BJ (cell line): ENCODE results near the gene ST7L. TPM values are rescaled to one million over a fixed set of nuclear protein-coding genes. Genes with fewer than 3 reads are reported as not detected.

Experiments used
- CTCF ChIA-PET: fragments of 350-600 bp; formaldehyde crosslinking; extraction: SDS; loops from one replicate; lab custom pipeline; 2021; ENCODE audit warnings: antibody characterized with exemption, inconsistent platforms; lab: Yijun Ruan, JAX
- POLR2A ChIA-PET: fragments of 300-600 bp; sonication (Branson Sonifier 250); formaldehyde crosslinking; extraction: SDS; loops from one replicate; lab custom pipeline; 2021; ENCODE audit warnings: antibody characterized with exemption; lab: Charles Lee
- DNase-seq: peaks from one replicate; pipeline ENCODE4 v3.0.0-alpha.2; 2011; ENCODE audit warnings: low read depth
- H3K27me3 ChIP-seq: 2 replicates; pipeline ENCODE4 v1.6.0; 2011; ENCODE audit warnings: low read length; ENCODE audit not compliant: control insufficient read depth, insufficient read depth
- H3K36me3 ChIP-seq: 2 replicates; pipeline ENCODE4 v1.5.1; 2011; ENCODE audit warnings: low read length; ENCODE audit not compliant: control insufficient read depth, insufficient read depth
- H3K4me3 ChIP-seq: 2 replicates; pipeline ENCODE4 v1.5.1; 2011; ENCODE audit warnings: low read depth, mild to moderate bottlenecking, control low read depth, low read length
- polyA plus RNA-seq: library from polyadenylated mRNA; depleted of rRNA; stranded (reverse); fragments of >200 nt; gene quantifications from 2 replicates; pipeline ENCODE4 v1.2.3, GENCODE V29; 2011
- TF ChIP-seq, protein P1 (sequence below): IDR thresholded peaks from 2 replicates; pipeline ENCODE4 v1.5.1; 2011; ENCODE audit warnings: low read depth, mild to moderate bottlenecking, control low read depth, inconsistent platforms, low read length, moderate library complexity; ENCODE audit not compliant: insufficient read depth

ST7L gene
- polyA plus RNA-seq, 1 experiment: 7.2 TPM

DNA sequence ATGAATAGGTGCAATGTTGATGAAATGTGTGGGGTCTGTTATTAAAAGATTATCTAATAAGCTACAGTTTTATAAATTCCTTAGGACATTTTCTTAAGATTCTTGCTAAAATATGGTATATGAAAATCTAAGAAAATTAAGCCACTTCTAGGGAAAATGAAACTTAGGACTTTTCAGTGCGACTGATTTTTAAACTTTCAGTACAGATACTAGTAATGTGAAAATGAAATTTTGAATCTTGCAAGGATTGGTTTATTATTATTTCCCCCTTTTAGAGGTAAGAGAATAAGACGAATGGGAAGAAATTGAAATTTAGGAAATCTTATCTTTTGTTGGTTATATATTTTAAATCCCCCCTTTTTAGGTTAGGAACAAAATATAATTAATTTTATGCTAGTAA, 17.1 kb upstream of the ST7L start:
- Histone ChIP-seq H3K4me3 (no peak overlapping the region), H3K27me3 (no peaks in the 10 kb centered on the region), H3K36me3 (no peaks in the 10 kb centered on the region)
- DNase-seq: no peak
- TF ChIP-seq, protein P1, sequence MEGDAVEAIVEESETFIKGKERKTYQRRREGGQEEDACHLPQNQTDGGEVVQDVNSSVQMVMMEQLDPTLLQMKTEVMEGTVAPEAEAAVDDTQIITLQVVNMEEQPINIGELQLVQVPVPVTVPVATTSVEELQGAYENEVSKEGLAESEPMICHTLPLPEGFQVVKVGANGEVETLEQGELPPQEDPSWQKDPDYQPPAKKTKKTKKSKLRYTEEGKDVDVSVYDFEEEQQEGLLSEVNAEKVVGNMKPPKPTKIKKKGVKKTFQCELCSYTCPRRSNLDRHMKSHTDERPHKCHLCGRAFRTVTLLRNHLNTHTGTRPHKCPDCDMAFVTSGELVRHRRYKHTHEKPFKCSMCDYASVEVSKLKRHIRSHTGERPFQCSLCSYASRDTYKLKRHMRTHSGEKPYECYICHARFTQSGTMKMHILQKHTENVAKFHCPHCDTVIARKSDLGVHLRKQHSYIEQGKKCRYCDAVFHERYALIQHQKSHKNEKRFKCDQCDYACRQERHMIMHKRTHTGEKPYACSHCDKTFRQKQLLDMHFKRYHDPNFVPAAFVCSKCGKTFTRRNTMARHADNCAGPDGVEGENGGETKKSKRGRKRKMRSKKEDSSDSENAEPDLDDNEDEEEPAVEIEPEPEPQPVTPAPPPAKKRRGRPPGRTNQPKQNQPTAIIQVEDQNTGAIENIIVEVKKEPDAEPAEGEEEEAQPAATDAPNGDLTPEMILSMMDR: no peak
- POLR2A ChIA-PET: interaction anchor here (0.6 kb wide), 1 partner anchor 134 kb away, joined by 9 read pairs; no protein-coding TSS in a partner anchor
- CTCF ChIA-PET: interaction anchor here (1.2 to 1.3 kb wide), 2 partner anchors 53 to 245 kb away, joined by 3 read pairs; no protein-coding TSS in a partner anchor

DNA sequence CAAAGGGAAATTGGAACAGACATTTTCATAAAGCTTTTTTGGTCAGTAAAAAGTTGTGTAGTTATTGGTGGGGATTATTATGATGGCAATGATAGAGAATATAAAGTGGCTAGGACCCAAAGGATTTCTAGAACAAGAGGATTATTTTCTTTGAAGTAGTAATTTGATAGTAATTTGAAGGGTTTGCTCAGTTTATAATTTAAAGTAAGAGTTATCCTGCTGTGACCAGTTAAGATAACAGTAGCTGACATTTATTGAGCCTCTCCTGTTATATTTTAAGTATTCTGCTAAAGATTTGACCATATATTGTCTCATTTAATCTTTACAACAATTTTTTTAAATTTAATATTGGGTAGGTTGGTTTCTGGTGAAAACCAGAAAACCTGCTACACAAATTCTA, 15.4 kb upstream of the ST7L start:
- TF ChIP-seq, protein P1: no peak
- no peak overlapping the region for H3K4me3 ChIP-seq
- H3K27me3 ChIP-seq: no peaks in the 10 kb centered on the region
- ChIA-PET POLR2A (no interaction called here), CTCF (no interaction called here)
- DNase-seq: no peak
- peaks cover 2% of the 10 kb centered on the region; the same call in 1 of the 2 replicates for H3K36me3 ChIP-seq

DNA sequence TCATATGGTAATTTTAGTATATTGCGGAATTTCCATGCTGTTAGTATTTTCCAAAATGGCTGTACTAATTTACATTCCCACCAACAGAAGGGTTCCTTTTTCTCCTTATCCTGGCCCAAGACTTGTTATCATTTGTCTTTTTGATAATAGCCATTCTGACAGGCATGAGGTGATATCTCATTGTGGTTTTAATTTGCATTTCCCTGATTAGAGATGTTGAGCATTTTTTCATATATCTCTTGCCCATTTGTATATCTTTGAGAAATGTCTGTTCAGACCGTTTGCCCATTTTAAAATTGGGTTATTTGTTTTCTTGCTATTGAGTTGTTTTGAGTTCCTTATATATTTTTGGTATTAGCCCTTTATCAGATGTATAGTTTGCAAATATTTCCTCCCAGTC, 14.7 kb upstream of the ST7L start:
- CTCF ChIA-PET: no interaction called here
- POLR2A ChIA-PET: no interaction called here
- no peaks in the 10 kb centered on the region for H3K27me3 ChIP-seq
- no peak for DNase-seq
- no peak overlapping the region for H3K4me3 ChIP-seq
- peaks cover 2% of the 10 kb centered on the region; the same call in 1 of the 2 replicates for H3K36me3 ChIP-seq
- TF ChIP-seq, protein P1: no peak

DNA sequence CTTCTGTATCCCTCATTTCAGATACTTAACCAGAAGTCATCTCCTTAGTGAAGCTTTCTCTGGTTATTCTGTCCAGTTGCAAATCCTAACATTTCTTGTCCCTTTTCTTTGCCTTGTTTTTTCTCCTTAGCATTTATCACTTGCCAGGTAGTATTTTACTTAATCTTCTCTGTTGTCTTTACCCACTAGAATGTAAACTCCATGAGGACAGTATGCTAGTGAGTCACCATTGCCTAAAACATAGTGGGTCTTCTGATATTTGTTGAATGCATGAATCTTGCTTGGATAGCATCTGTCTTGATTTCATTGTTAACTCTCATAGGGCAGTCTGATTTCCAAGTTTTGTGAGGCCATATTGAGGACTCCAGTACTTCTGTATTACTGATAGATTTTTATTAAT, 10.3 kb upstream of the ST7L start:
- DNase-seq: no peak
- Histone ChIP-seq H3K4me3 (no peak overlapping the region), H3K36me3 (peaks cover 3% of the 10 kb centered on the region; the same call in 1 of the 2 replicates), H3K27me3 (no peaks in the 10 kb centered on the region)
- POLR2A ChIA-PET: no interaction called here
- CTCF ChIA-PET: interaction anchor here (0.7 to 2.0 kb wide), 2 partner anchors 15 to 74 kb away, joined by 3 to 4 read pairs; no protein-coding TSS in a partner anchor
- TF ChIP-seq, protein P1: no peak

DNA sequence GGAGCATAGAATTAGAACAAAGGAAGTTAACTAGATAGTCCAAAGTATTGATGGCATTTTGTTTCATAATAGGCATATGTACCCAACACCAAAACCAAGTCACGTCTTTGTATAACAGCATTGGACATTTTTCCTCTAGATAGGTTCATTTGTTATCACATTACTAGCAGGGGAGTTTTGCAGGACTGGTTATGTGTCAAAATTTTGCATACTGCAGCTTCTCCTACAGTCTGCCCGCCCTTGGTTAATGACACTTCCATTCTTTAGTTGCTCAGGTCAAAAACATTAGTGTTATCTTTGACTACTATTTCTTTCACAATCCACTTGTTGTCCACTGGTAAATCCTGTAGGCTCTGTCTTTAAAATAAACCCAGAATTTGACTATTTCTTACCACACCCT, 9.6 kb upstream of the ST7L start:
- TF ChIP-seq, protein P1: no peak
- DNase-seq: no peak
- Histone ChIP-seq H3K36me3 (peaks cover 3% of the 10 kb centered on the region; the same call in 1 of the 2 replicates), H3K27me3 (no peaks in the 10 kb centered on the region), H3K4me3 (no peak overlapping the region)
- CTCF ChIA-PET: interaction anchor here (2.0 kb wide), 1 partner anchor 16 kb away, joined by 4 read pairs; no protein-coding TSS in a partner anchor
- POLR2A ChIA-PET: no interaction called here
